GM12878 (cell line): ENCODE measurements around the gene CDSN. TPM values are rescaled to one million over a fixed set of nuclear protein-coding genes. Genes with fewer than 3 reads are reported as not detected.

Source experiments
- E2F8 ChIP-seq: fragments of 450-650 bp; IDR thresholded peaks from 2 replicates; pipeline ENCODE4 v1.6.1; 2018; ENCODE audit warnings: mild to moderate bottlenecking, low read depth, moderate library complexity; ENCODE audit not compliant: partially characterized antibody
- SPI1 ChIP-seq: IDR thresholded peaks from 2 replicates; pipeline ENCODE4 v1.6.1; 2011; ENCODE audit warnings: low read depth, mild to moderate bottlenecking, low read length, moderate library complexity, borderline replicate concordance; ENCODE audit not compliant: insufficient read depth
- SREBF1 ChIP-seq: IDR thresholded peaks from 2 replicates; pipeline ENCODE4 v1.6.1; 2012; ENCODE audit warnings: mild to moderate bottlenecking, low read length
- TBL1XR1 ChIP-seq: IDR thresholded peaks from 2 replicates; pipeline ENCODE4 v1.6.1; 2012; ENCODE audit warnings: low read depth, low read length, improper control_type of control experiment
- TCF12 ChIP-seq: IDR thresholded peaks from 2 replicates; pipeline ENCODE4 v1.6.1; 2011; ENCODE audit warnings: low read depth, mild to moderate bottlenecking, low read length
- WRNIP1 ChIP-seq: IDR thresholded peaks from 2 replicates; pipeline ENCODE4 v1.6.1; 2011; ENCODE audit warnings: low read depth, low read length, improper control_type of control experiment, borderline replicate concordance
- ZSCAN29 ChIP-seq: fragments of 450-650 bp; IDR thresholded peaks from 2 replicates; pipeline ENCODE4 v1.6.1; 2017; ENCODE audit warnings: mild to moderate bottlenecking, moderate library complexity
- polyA plus RNA-seq, 11 experiments: library from polyadenylated mRNA; depleted of rRNA in 4 of 11; unstranded in 6 of 11; stranded (reverse) in 5 of 11; fragments of >200 nt; fragmentation: Nextera tagmentation in 4 of 11; fragmentation: Illumina TruSeq in 1 of 11; extraction: Ambion mirVana in 4 of 11; extraction: Trizol in 1 of 11; gene quantifications; 1 replicate in 1 of 11; 2 replicates in 10 of 11; pipeline versions ENCODE4 v1.2.1 to v1.2.3, GENCODE V29; 2011 to 2016; ENCODE audit warnings: inconsistent platforms in 2 of 11, missing spikeins in 2 of 11, low read depth in 1 of 11
- total RNA-seq, 4 experiments: library from RNA; depleted of rRNA in 3 of 4; stranded (reverse); fragments of >200 nt in 3 of 4; fragmentation: Illumina TruSeq in 1 of 4; extraction: Trizol in 1 of 4; gene quantifications; 2 replicates each; pipeline versions ENCODE4 v1.2.1 to v1.2.3, GENCODE V29; 2013 to 2021
- TF ChIP-seq, protein P1 (sequence below): fragments of 150-350 bp; IDR thresholded peaks from 2 replicates; pipeline ENCODE4 v1.6.1; 2014; ENCODE audit warnings: mild to moderate bottlenecking, low read depth, low read length
- TF ChIP-seq, protein P2 (sequence below): IDR thresholded peaks from 2 replicates; pipeline ENCODE4 v1.6.1; 2012; ENCODE audit warnings: improper control_type of control experiment, low read depth, low read length; ENCODE audit not compliant: insufficient replicate concordance

Gene CDSN
- total and polyA plus RNA-seq, 10 of the 15 experiments (the other 5 are each of a cell fraction or from before 2014, with no cell fraction given): 0.01 TPM; not detected in 9

DNA sequence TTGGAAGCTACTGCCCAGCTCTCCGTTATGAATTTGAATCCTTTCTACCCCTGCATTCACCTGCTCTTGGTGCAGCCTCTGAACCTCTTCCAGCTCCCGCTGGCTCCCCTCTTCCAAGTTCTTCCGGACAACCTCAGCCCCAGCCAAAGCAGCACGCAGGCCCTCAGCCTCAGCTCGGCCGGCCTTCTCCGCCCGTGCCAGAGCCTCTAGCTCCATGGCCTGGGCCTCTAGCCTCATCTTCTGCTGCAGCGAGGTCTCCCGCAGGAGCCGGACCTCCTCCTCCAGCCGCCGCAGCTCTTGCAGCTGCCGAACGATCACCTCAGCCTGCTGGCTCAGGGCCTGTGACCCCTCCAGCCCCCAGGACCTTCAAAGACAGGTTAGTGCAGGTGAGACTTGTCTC is 34.2 kb upstream of the CDSN start (continued):
- TF ChIP-seq, protein P1, sequence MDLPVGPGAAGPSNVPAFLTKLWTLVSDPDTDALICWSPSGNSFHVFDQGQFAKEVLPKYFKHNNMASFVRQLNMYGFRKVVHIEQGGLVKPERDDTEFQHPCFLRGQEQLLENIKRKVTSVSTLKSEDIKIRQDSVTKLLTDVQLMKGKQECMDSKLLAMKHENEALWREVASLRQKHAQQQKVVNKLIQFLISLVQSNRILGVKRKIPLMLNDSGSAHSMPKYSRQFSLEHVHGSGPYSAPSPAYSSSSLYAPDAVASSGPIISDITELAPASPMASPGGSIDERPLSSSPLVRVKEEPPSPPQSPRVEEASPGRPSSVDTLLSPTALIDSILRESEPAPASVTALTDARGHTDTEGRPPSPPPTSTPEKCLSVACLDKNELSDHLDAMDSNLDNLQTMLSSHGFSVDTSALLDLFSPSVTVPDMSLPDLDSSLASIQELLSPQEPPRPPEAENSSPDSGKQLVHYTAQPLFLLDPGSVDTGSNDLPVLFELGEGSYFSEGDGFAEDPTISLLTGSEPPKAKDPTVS: no peak
- no peak for TF ChIP-seq TCF12
- TF ChIP-seq SPI1: no peak
- no peak for TF ChIP-seq WRNIP1
- no peak for TF ChIP-seq E2F8
- TF ChIP-seq, protein P2, sequence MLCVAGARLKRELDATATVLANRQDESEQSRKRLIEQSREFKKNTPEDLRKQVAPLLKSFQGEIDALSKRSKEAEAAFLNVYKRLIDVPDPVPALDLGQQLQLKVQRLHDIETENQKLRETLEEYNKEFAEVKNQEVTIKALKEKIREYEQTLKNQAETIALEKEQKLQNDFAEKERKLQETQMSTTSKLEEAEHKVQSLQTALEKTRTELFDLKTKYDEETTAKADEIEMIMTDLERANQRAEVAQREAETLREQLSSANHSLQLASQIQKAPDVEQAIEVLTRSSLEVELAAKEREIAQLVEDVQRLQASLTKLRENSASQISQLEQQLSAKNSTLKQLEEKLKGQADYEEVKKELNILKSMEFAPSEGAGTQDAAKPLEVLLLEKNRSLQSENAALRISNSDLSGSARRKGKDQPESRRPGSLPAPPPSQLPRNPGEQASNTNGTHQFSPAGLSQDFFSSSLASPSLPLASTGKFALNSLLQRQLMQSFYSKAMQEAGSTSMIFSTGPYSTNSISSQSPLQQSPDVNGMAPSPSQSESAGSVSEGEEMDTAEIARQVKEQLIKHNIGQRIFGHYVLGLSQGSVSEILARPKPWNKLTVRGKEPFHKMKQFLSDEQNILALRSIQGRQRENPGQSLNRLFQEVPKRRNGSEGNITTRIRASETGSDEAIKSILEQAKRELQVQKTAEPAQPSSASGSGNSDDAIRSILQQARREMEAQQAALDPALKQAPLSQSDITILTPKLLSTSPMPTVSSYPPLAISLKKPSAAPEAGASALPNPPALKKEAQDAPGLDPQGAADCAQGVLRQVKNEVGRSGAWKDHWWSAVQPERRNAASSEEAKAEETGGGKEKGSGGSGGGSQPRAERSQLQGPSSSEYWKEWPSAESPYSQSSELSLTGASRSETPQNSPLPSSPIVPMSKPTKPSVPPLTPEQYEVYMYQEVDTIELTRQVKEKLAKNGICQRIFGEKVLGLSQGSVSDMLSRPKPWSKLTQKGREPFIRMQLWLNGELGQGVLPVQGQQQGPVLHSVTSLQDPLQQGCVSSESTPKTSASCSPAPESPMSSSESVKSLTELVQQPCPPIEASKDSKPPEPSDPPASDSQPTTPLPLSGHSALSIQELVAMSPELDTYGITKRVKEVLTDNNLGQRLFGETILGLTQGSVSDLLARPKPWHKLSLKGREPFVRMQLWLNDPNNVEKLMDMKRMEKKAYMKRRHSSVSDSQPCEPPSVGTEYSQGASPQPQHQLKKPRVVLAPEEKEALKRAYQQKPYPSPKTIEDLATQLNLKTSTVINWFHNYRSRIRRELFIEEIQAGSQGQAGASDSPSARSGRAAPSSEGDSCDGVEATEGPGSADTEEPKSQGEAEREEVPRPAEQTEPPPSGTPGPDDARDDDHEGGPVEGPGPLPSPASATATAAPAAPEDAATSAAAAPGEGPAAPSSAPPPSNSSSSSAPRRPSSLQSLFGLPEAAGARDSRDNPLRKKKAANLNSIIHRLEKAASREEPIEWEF: no peak
- TF ChIP-seq SREBF1: no peak
- no peak for TF ChIP-seq TBL1XR1
- TF ChIP-seq ZSCAN29: no peak
